ENCODE measurements around the gene RBM45.

DNA sequence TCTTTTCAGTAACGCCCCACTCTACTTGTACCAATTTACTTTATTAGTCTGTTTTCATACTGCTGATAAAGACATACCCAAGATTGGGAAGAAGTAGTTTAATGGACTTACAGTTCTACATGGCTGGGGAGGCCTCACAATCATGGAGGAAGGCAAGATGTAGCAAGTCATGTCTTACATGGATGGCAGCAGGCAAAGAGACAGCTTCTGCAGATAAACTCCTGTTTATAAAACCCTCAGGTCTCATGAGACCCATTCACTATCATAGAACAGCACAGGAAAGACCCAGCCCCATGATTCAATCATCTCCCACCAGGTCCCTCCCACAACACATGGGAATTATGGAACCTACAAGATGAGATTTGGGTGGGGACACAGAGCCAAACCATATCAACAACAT lies 43.3 kb downstream of the RBM45 start:
- TF ChIP-seq POLR2A (IDR thresholded peaks at IDR 0.05) = no peak
- TF ChIP-seq, protein P1, sequence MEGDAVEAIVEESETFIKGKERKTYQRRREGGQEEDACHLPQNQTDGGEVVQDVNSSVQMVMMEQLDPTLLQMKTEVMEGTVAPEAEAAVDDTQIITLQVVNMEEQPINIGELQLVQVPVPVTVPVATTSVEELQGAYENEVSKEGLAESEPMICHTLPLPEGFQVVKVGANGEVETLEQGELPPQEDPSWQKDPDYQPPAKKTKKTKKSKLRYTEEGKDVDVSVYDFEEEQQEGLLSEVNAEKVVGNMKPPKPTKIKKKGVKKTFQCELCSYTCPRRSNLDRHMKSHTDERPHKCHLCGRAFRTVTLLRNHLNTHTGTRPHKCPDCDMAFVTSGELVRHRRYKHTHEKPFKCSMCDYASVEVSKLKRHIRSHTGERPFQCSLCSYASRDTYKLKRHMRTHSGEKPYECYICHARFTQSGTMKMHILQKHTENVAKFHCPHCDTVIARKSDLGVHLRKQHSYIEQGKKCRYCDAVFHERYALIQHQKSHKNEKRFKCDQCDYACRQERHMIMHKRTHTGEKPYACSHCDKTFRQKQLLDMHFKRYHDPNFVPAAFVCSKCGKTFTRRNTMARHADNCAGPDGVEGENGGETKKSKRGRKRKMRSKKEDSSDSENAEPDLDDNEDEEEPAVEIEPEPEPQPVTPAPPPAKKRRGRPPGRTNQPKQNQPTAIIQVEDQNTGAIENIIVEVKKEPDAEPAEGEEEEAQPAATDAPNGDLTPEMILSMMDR (IDR thresholded peaks at IDR 0.05) = no peak

Measured in esophagus squamous epithelium (tissue), 4 donors.